GM20000 (cell line): ENCODE results near the gene BTNL2.
A peak's percentile ranks its signal among the peaks of the same experiment; 100 is the strongest.

ENCODE experiments used
- DNase-seq: peaks from one replicate; pipeline ENCODE4 v3.0.0; 2012; ENCODE audit warnings: low spot score
- CTCF ChIP-seq: IDR thresholded peaks from 2 replicates; pipeline ENCODE4 v1.5.1; 2012; ENCODE audit warnings: mild to moderate bottlenecking, control low read depth; ENCODE audit errors: extremely low read depth, missing control alignments

The BTNL2 gene

DNA sequence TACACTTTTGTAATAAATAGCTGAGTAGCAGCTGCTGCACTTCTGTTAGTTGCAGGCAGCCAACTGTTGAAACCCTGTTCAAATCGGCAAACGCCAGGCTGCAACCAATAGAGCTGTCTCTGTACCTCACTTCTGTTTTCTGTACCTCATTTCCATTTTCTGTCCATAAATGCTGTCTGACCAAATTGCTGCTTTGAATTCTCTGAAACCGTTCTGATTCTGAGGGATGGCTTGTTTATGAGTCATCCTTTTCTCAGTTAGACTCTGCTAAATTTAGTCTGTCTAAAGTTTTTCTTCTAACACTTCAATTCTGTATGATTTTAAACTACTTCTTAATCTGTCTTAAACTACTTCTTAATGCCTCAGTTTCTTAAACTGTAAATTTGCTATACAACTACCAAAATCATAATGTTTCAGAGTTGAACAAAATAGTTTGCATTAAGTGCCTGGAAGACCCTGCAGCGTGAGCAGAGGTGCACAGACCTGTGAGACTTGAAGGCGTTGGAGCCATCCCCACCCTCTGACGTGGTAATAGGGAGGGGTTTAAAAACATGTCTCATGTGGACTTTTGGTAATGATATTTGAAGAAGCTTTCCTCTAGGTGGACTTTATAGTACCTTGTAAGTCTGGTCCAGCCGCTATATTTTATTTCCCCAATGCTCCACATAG lies 9.6 kb downstream of the BTNL2 start:
- no peak for TF ChIP-seq CTCF
- peak; percentile 74 for DNase-seq

GRCh38 chr6:32396028-32396427 lies 11.0 kb downstream of the BTNL2 start:
- DNase-seq: no peak
- no peak for TF ChIP-seq CTCF

DNA sequence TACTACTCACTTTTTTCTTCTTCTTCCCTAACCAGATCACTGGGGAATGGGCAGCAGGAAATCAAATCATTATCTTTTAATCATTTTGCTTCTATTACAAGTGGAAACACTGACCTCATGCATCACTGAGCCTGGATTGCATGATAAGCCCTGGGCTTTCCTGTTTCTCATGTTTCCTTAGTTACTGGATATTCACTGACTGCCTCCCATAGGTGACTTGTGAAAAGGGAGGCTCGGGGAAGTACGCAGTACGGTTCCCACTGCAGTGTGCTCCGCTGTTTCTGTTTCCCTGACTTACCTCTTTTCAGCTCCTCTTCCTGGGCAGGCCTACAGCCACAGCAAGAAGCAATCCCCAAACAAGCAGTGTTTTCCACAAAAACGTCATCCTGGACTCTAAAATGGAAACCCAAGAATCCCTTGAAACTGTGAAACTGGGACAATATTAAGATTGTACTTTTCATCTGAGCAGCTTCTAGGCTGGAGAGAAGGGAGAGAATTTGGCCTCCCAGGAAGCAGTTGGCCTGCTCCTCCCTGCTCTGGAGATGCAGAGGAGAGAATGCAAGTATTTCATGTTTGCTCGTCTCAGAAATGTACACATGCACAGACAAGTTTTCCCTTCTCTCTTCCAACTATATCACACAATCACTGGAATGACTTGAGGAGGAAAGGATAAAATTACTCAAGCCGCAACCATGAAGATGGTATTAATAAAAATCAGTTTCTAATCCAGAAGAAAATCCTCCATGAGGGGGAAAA lies 13.1 kb downstream of the BTNL2 start:
- no peak for DNase-seq
- no peak for TF ChIP-seq CTCF

- no peak for DNase-seq
- TF ChIP-seq CTCF: no peak
These were observed 15.5 kb downstream of the BTNL2 start for GRCh38 chr6:32391505-32391904.

DNA sequence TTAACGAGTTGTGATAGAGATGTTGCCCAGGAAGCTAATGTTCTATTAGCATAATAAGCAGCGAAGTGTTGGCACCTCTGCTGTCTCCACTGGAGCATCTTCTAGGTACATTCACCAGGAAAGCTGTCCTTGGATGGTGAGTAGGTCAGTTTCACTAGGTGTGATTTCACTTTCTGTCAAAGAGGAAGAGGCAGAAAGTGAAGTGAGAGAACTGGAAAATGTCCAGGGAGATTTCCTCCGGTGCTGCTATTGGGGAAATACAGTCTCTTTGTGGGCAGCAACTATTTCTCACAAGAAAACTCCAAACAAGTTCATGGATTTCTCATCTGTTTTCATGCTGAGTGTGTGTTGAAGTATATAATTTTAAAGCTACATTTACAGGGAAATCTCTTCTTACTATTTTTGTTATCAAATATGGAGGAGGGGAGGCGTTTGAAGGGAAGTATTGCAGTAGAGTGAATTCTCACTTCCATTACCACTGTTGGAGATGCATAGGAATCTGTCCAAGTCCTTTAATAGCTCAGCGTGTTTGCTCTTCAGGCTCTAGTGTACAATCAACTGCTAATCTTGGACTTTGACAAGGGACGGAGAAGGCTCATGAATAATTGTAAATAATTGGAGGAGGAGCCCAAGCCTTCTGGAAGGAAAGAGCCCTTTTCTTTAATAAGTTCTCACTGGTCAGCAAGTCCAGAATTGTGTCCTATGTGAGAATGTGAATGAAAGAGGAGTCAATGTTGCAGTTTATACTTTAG lies 19.2 kb downstream of the BTNL2 start:
- TF ChIP-seq CTCF: no peak
- DNase-seq: no peak

- no peak for TF ChIP-seq CTCF
- DNase-seq: no peak
These were observed 20.9 kb downstream of the BTNL2 start for GRCh38 chr6:32386040-32386439.

DNA sequence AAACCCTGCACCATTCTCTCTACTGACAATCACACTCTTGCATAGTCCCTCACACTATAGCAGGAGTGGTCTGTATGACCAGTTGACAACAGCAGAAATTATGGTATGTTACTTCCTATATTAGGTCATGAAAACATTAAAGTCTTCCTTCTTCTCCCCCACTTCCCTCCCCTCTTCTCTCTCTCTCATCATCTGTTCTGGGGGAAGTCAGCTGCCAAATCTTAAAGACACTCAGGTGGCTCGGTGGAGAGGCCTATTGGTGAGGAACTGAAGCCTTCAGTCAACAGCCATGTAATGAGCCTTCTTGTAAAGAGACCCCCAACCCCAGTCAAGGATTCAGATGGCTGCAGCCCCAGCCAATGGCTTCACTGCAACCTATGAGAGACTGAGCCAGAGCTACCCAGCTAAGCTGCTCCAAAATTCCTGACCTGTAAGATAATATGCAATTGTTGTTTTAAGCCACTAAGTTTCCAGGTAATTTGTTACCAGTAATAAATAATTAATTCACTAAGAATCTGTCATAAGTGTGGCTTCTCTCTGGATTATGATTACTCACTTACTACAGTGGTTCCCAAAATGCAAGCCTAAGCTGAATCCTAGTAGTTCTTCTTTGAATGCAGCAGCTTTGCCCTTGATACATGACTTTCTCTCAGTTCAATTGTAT lies 24.1 kb downstream of the BTNL2 start:
- DNase-seq: no peak
- TF ChIP-seq CTCF: no peak
